ENCODE results near the gene TOM1. TPM values are rescaled to one million over a fixed set of nuclear protein-coding genes. Genes with fewer than 3 reads are reported as not detected.

TOM1 gene
- total RNA-seq, 1 donor from 2014 or later = 38.2 TPM

GRCh38 chr22:35384975-35385588 lies 85.4 kb downstream of the TOM1 start:
- no peak for TF ChIP-seq CTCF (IDR thresholded peaks at IDR 0.05; ENCODE audit: unreplicated experiment)
- no peak for DNase-seq (ENCODE audit: low spot score, unreplicated experiment)
- no peaks in the 10 kb centered on the region for H3K27me3 Mint-ChIP-seq
- no peak overlapping the region for H3K4me3 Mint-ChIP-seq (ENCODE audit: low read depth)
- peaks cover 11% of the 10 kb centered on the region for H3K4me1 Mint-ChIP-seq (ENCODE audit: low read depth)
- no peaks in the 10 kb centered on the region for H3K9me3 Mint-ChIP-seq (ENCODE audit: low read depth)
- no peaks in the 10 kb centered on the region for H3K36me3 Mint-ChIP-seq (ENCODE audit: insufficient read depth)
- no peak overlapping the region for H3K27ac Mint-ChIP-seq

DNA sequence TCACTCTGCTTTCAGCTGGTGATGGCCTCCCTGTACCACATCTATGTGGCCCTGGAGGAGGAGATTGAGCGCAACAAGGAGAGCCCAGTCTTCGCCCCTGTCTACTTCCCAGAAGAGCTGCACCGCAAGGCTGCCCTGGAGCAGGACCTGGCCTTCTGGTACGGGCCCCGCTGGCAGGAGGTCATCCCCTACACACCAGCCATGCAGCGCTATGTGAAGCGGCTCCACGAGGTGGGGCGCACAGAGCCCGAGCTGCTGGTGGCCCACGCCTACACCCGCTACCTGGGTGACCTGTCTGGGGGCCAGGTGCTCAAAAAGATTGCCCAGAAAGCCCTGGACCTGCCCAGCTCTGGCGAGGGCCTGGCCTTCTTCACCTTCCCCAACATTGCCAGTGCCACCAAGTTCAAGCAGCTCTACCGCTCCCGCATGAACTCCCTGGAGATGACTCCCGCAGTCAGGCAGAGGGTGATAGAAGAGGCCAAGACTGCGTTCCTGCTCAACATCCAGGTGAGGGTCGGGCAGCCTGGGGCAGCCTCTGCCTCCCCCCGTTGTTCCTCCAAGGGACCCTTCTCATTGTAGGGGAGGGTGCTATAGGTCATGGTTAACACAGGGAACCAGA lies 87.1 kb downstream of the TOM1 start:
- no peaks in the 10 kb centered on the region for H3K36me3 Mint-ChIP-seq (ENCODE audit: insufficient read depth)
- no peak overlapping the region for H3K4me3 Mint-ChIP-seq (ENCODE audit: low read depth)
- no peaks in the 10 kb centered on the region for H3K27me3 Mint-ChIP-seq
- DNase-seq (ENCODE audit: low spot score, unreplicated experiment) = no peak
- no peak for TF ChIP-seq CTCF (IDR thresholded peaks at IDR 0.05; ENCODE audit: unreplicated experiment)
- no peaks in the 10 kb centered on the region for H3K9me3 Mint-ChIP-seq (ENCODE audit: low read depth)
- no peak overlapping the region for H3K27ac Mint-ChIP-seq
- H3K4me1 Mint-ChIP-seq (ENCODE audit: low read depth) = peaks cover under 1% of the 10 kb centered on the region

GRCh38 chr22:35390933-35391332 lies 91.2 kb downstream of the TOM1 start:
- Mint-ChIP-seq H3K27ac (no peak overlapping the region), H3K4me3 (ENCODE audit: low read depth) (no peak overlapping the region), H3K4me1 (ENCODE audit: low read depth) (peaks cover 2% of the 10 kb centered on the region), H3K9me3 (ENCODE audit: low read depth) (no peaks in the 10 kb centered on the region), H3K27me3 (no peaks in the 10 kb centered on the region), H3K36me3 (ENCODE audit: insufficient read depth) (no peaks in the 10 kb centered on the region)
- DNase-seq (ENCODE audit: low spot score, unreplicated experiment) = no peak
- no peak for TF ChIP-seq CTCF (IDR thresholded peaks at IDR 0.05; ENCODE audit: unreplicated experiment)

DNA sequence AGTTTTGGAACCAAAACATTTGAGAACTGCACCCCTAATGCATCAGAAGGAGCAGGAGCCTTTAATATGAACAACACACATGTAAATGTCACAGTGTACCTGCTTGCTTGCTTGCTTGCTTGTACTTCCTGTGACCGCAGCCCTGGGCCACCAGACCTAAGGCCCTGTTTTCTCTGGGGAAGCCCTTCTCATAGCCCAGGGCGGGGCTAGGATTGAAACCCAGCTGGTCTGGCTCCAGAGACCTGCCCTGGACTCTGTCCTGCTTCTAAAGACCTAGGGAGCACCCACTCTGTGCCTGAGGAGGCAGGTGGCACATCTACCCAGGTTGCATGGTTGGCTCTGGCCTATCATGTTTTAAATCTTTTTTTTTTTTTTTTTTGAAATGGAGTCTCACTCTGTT lies 92.7 kb downstream of the TOM1 start:
- no peak overlapping the region for H3K27ac Mint-ChIP-seq
- no peaks in the 10 kb centered on the region for H3K36me3 Mint-ChIP-seq (ENCODE audit: insufficient read depth)
- no peaks in the 10 kb centered on the region for H3K27me3 Mint-ChIP-seq
- peaks cover 4% of the 10 kb centered on the region for H3K4me1 Mint-ChIP-seq (ENCODE audit: low read depth)
- H3K9me3 Mint-ChIP-seq (ENCODE audit: low read depth) = no peaks in the 10 kb centered on the region
- no peak overlapping the region for H3K4me3 Mint-ChIP-seq (ENCODE audit: low read depth)
- DNase-seq (ENCODE audit: low spot score, unreplicated experiment) = no peak
- no peak for TF ChIP-seq CTCF (IDR thresholded peaks at IDR 0.05; ENCODE audit: unreplicated experiment)

DNA sequence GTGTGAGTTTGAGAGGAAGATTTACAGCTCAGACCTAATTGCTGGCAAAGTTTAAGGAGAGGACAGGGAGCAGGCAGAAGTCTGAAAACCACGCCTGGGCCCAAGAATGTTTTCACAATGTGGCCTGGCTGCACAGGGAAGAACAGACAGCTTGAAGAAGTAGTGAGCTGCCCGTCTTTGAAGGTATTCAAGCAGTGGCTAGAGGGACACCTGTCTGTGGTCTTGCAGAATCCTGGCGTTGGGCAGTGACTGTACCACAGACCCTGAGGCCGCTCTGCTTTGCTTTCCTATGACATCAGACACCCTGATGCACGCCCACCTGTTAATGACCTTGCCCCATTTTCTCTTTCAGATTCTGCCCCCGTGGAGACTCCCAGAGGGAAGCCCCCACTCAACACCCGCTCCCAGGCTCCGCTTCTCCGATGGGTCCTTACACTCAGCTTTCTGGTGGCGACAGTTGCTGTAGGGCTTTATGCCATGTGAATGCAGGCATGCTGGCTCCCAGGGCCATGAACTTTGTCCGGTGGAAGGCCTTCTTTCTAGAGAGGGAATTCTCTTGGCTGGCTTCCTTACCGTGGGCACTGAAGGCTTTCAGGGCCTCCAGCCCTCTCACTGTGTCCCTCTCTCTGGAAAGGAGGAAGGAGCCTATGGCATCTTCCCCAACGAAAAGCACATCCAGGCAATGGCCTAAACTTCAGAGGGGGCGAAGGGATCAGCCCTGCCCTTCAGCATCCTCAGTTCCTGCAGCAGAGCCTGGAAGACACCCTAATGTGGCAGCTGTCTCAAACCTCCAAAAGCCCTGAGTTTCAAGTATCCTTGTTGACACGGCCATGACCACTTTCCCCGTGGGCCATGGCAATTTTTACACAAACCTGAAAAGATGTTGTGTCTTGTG lies 93.7 kb downstream of the TOM1 start:
- TF ChIP-seq CTCF (IDR thresholded peaks at IDR 0.05; ENCODE audit: unreplicated experiment) = no peak
- Mint-ChIP-seq H3K4me1 (ENCODE audit: low read depth) (peaks cover 7% of the 10 kb centered on the region), H3K27me3 (no peaks in the 10 kb centered on the region), H3K9me3 (ENCODE audit: low read depth) (no peaks in the 10 kb centered on the region), H3K36me3 (ENCODE audit: insufficient read depth) (no peaks in the 10 kb centered on the region), H3K4me3 (ENCODE audit: low read depth) (no peak overlapping the region), H3K27ac (no peak overlapping the region)
- DNase-seq (ENCODE audit: low spot score, unreplicated experiment) = no peak

All from progenitor cell of endocrine pancreas (in vitro differentiated cells).